B cell (primary cell): ENCODE data around the gene WDR18. TPM values are rescaled to one million over a fixed set of nuclear protein-coding genes. Genes with fewer than 3 reads are reported as not detected.

Source experiments
- ATAC-seq: fragments of 200-7000 bp; cut with Tn5 transposase; one replicate; pipeline ENCODE4 v1.10.0; 2021; ENCODE audit warnings: low read depth, mild to moderate bottlenecking, moderate number of reproducible peaks, moderate library complexity
- CTCF ChIA-PET: fragments of 350-600 bp; sonication (Branson Sonifier 250); formaldehyde crosslinking; loops from one replicate; lab custom pipeline; 2021; ENCODE audit warnings: antibody characterized with exemption, inconsistent platforms; lab: Charles Lee
- POLR2A ChIA-PET: fragments of 350-600 bp; sonication (Branson Sonifier 250); formaldehyde crosslinking; loops from one replicate; lab custom pipeline; 2021; ENCODE audit warnings: antibody characterized with exemption; lab: Charles Lee
- DNase-seq: peaks from one replicate; pipeline ENCODE4 v3.0.0; 2013
- H2AFZ ChIP-seq: 2 replicates; pipeline ENCODE4 v1.6.1; 2012; ENCODE audit warnings: mild to moderate bottlenecking, low read depth, low read length; ENCODE audit not compliant: insufficient read depth, poor library complexity, severe bottlenecking
- H3K27ac ChIP-seq, 2 donors: 1 replicate in 1 of 2; 2 replicates in 1 of 2; pipeline ENCODE4 v1.5.1; 2012 to 2013; ENCODE audit warnings: low read length in 2 of 2, mild to moderate bottlenecking in 2 of 2, moderate library complexity in 1 of 2
- H3K27me3 ChIP-seq, 4 experiments: fragments of 200-600 bp in 1 of 4; sonication (generic) in 1 of 4; replicated peaks in 1 of 4; 1 replicate in 2 of 4; 2 replicates in 2 of 4; pipeline versions ENCODE4 v1.6.1 to v1.7.0; 2013 to 2016; ENCODE audit warnings: low read length in 3 of 4, mild to moderate bottlenecking in 2 of 4, mixed read lengths in 1 of 4, moderate library complexity in 1 of 4; ENCODE audit not compliant: insufficient read depth in 4 of 4, control insufficient read depth in 3 of 4; ENCODE audit errors: control extremely low read depth in 1 of 4
- H3K36me3 ChIP-seq, 2 experiments: replicated peaks in 1 of 2; 1 replicate in 1 of 2; 2 replicates in 1 of 2; pipeline versions ENCODE4 v1.6.1 to v1.7.1; 2013; ENCODE audit warnings: low read length in 1 of 2; ENCODE audit not compliant: insufficient read depth in 2 of 2, control insufficient read depth in 1 of 2; ENCODE audit errors: control extremely low read depth in 1 of 2, extremely low read depth in 1 of 2
- H3K4me1 ChIP-seq, 2 donors: fragments of 200-600 bp in 1 of 2; sonication (generic) in 1 of 2; 1 replicate in 1 of 2; 2 replicates in 1 of 2; pipeline versions ENCODE4 v1.5.1 to v1.6.1; 2013 to 2017; ENCODE audit warnings: low read length in 2 of 2; ENCODE audit not compliant: control insufficient read depth in 2 of 2, insufficient read depth in 2 of 2
- H3K4me2 ChIP-seq: replicated peaks from 2 replicates; pipeline ENCODE3; 2012; ENCODE audit warnings: mild to moderate bottlenecking, low read depth, low read length; ENCODE audit not compliant: poor library complexity, severe bottlenecking
- H3K4me3 ChIP-seq, 5 experiments: fragments of 200-600 bp in 1 of 5; sonication (generic) in 1 of 5; 1 replicate in 3 of 5; 2 replicates in 2 of 5; pipeline versions ENCODE4 v1.5.1 to v1.7.0; 2011 to 2016; ENCODE audit warnings: low read length in 4 of 5, mild to moderate bottlenecking in 4 of 5, low read depth in 2 of 5, control low read depth in 1 of 5, moderate library complexity in 1 of 5; ENCODE audit not compliant: insufficient read depth in 1 of 5; ENCODE audit errors: control extremely low read depth in 1 of 5, extremely low read depth in 1 of 5
- H3K79me2 ChIP-seq: fragments of 200-600 bp; sonication (generic); one replicate; pipeline ENCODE4 v1.6.0; 2016; ENCODE audit warnings: low read length; ENCODE audit not compliant: control insufficient read depth, insufficient read depth
- H3K9ac ChIP-seq: fragments of 200-600 bp; sonication (generic); 2 replicates; pipeline ENCODE4 v1.6.1; 2017; ENCODE audit warnings: mild to moderate bottlenecking, low read length, moderate library complexity
- H3K9me3 ChIP-seq, 3 donors: one replicate each; pipeline versions ENCODE4 v1.6.1 to v1.7.1; 2013; ENCODE audit warnings: low read length in 2 of 3; ENCODE audit not compliant: control insufficient read depth in 2 of 3, insufficient read depth in 1 of 3; ENCODE audit errors: control extremely low read depth in 1 of 3
- H4K20me1 ChIP-seq: 2 replicates; pipeline ENCODE4 v1.6.0; 2012; ENCODE audit warnings: mild to moderate bottlenecking, low read length; ENCODE audit not compliant: insufficient read depth, control insufficient read depth, poor library complexity, severe bottlenecking
- H3K27ac Mint-ChIP-seq: one replicate; pipeline ENCODE4 v1.8.0; 2021; ENCODE audit warnings: mixed read lengths
- H3K27me3 Mint-ChIP-seq: one replicate; pipeline ENCODE4 v1.8.0; 2021; ENCODE audit warnings: mixed read lengths
- H3K4me1 Mint-ChIP-seq: one replicate; pipeline ENCODE4 v1.8.0; 2021; ENCODE audit warnings: mixed read lengths
- H3K4me3 Mint-ChIP-seq: one replicate; pipeline ENCODE4 v1.8.0; 2021; ENCODE audit warnings: mixed read lengths
- H3K9me3 Mint-ChIP-seq: one replicate; pipeline ENCODE4 v1.8.0; 2022; ENCODE audit warnings: mixed read lengths; ENCODE audit not compliant: insufficient read depth
- CTCF ChIP-seq: fragments of 200-600 bp; IDR thresholded peaks from one replicate; pipeline ENCODE4 v1.8.0; 2022; ENCODE audit warnings: antibody characterized with exemption, mild to moderate bottlenecking
- EZH2 ChIP-seq: IDR thresholded peaks from 2 replicates; pipeline ENCODE4 v1.6.1; 2012; ENCODE audit warnings: borderline replicate concordance, low read depth, mild to moderate bottlenecking, moderate library complexity, low read length; ENCODE audit not compliant: insufficient read depth, poor library complexity, severe bottlenecking
- WGBS: methylation state at CpG from one replicate; pipeline ENCODE4 v1.1.5; 2013; ENCODE audit warnings: missing lambda C conversion rate; ENCODE audit not compliant: insufficient coverage; 5-methylcytosine and 5-hydroxymethylcytosine counted together
- intact Hi-C: fragments of 100-400 bp; cut with micrococcal nuclease; formaldehyde crosslinking; loops from one replicate; pipeline ENCODE4 v1.10.0; 2022
- polyA plus RNA-seq: library from polyadenylated mRNA; depleted of rRNA; stranded (reverse); fragments of >200 nt; gene quantifications from 2 replicates; pipeline ENCODE4 v1.2.3, GENCODE V29; 2012
- total RNA-seq, 2 donors: library from RNA; stranded (reverse); fragments of 120-200 nt in 1 of 2; gene quantifications; 1 replicate in 1 of 2; 2 replicates in 1 of 2; pipeline versions ENCODE4 v1.2.3 to v1.2.4, GENCODE V29; 2013 to 2022

WDR18 gene
- total and polyA plus RNA-seq, 2 donors (not counting 1 experiment from before 2014, with no cell fraction given) = 48.5 to 60.5 TPM

GRCh38 chr19:1018393-1018792 lies 34.2 kb downstream of the WDR18 start:
- WGBS = 77% methylated on average over 5 of the region's 5 CpGs
- DNase-seq (no peak), ATAC-seq (no peak)
- Histone ChIP-seq H3K4me2 (peak overlapping the region; percentile 57), H3K36me3 (peaks cover 0 to 20% of the 10 kb centered on the region in 2 experiments), H3K27me3 (no peaks in the 10 kb centered on the region), H3K27ac (no peak overlapping the region), H3K9me3 (no peaks in the 10 kb centered on the region), H3K9ac (no peak overlapping the region), H3K79me2 (peaks cover 76% of the 10 kb centered on the region), H2AFZ (no peak overlapping the region), H3K4me1 (peaks cover 41 to 65% of the 10 kb centered on the region in 2 donors), H4K20me1 (peaks cover 73% of the 10 kb centered on the region), H3K4me3 (no peak overlapping the region)
- Mint-ChIP-seq H3K9me3 (no peaks in the 10 kb centered on the region), H3K4me3 (peak overlapping the region; percentile 89), H3K4me1 (peaks cover 51% of the 10 kb centered on the region), H3K27me3 (no peaks in the 10 kb centered on the region), H3K27ac (no peak overlapping the region)
- intact Hi-C loops = no loop called here
- ChIA-PET POLR2A (interaction anchor here (0.5 to 1.4 kb wide), 6 partner anchors 8 to 1914 kb away, joined by 3 to 7 read pairs (median 5); partner anchors contain the start of gene ABCA7), CTCF (interaction anchor here (1.4 to 1.8 kb wide), 3 partner anchors 14 to 222 kb away, joined by 3 to 6 read pairs (median 4); no protein-coding TSS in a partner anchor)
- TF ChIP-seq EZH2 (no peak), CTCF (no peak)

- Mint-ChIP-seq H3K27me3 (no peaks in the 10 kb centered on the region), H3K4me3 (peak overlapping the region; percentile 89), H3K9me3 (no peaks in the 10 kb centered on the region), H3K4me1 (peaks cover 48% of the 10 kb centered on the region), H3K27ac (peak overlapping the region; percentile 32)
- POLR2A ChIA-PET = interaction anchor here (0.5 to 1.4 kb wide), 6 partner anchors 8 to 250 kb away, joined by 3 to 5 read pairs (median 4); partner anchors contain the start of genes ABCA7, ARHGAP45 and CIRBP
- peak overlapping the region in 1 of 2 donors; percentile 23 for H3K27ac ChIP-seq
- WGBS = 85% methylated on average over 13 of the region's 17 CpGs
- no peaks in the 10 kb centered on the region for H3K9me3 ChIP-seq
- no peak for TF ChIP-seq EZH2
- TF ChIP-seq CTCF = no peak
- H3K27me3 ChIP-seq = no peaks in the 10 kb centered on the region
- peaks cover 66% of the 10 kb centered on the region for H4K20me1 ChIP-seq
- H3K4me1 ChIP-seq = peaks cover 41 to 65% of the 10 kb centered on the region in 2 donors
- H2AFZ ChIP-seq = no peak overlapping the region
- DNase-seq = no peak
- H3K79me2 ChIP-seq = peaks cover 69% of the 10 kb centered on the region
- H3K9ac ChIP-seq = peak overlapping the region; percentile 95
- intact Hi-C loops = no loop called here
- H3K36me3 ChIP-seq = peaks cover 0 to 13% of the 10 kb centered on the region in 2 experiments
- peak overlapping the region; percentile 99 for H3K4me2 ChIP-seq
- H3K4me3 ChIP-seq = peak overlapping the region in 4 of 5 experiments; percentile 80 to 94 (median 88)
- ATAC-seq = no peak
- CTCF ChIA-PET = interaction anchor here (1.4 to 1.8 kb wide), 3 partner anchors 14 to 222 kb away, joined by 3 to 6 read pairs (median 4); no protein-coding TSS in a partner anchor
Measured at GRCh38 chr19:1018932-1019615, 34.9 kb downstream of the WDR18 start.
